Adrenal gland (tissue), 12 donors: Measurements from ENCODE around the gene CAMTA1. TPM values are rescaled to one million over a fixed set of nuclear protein-coding genes. Genes with fewer than 3 reads are reported as not detected.

Experiments
- DNase-seq, 7 donors: peaks; one replicate each; pipeline ENCODE4 v3.0.0-alpha.2; 2019 to 2020
- H3K27ac ChIP-seq, 5 donors: fragments of 200-600 bp; sonication (generic) in 4 of 5; 1 replicate in 3 of 5; 2 replicates in 2 of 5; pipeline versions ENCODE4 v1.5.1 to v1.8.0; 2016 to 2020; ENCODE audit warnings: mild to moderate bottlenecking in 1 of 5
- H3K27me3 ChIP-seq: fragments of 200-600 bp; 2 replicates; pipeline ENCODE4 v1.8.0; 2021
- H3K36me3 ChIP-seq, 2 donors: fragments of 200-600 bp; replicated peaks in 1 of 2; 1 replicate in 1 of 2; 2 replicates in 1 of 2; pipeline versions ENCODE4 v1.5.1 to v1.8.0; 2018 to 2022
- H3K4me1 ChIP-seq, 2 donors: fragments of 200-600 bp; replicated peaks in 1 of 2; 1 replicate in 1 of 2; 2 replicates in 1 of 2; pipeline versions ENCODE4 v1.5.1 to v1.8.0; 2018 to 2021
- H3K4me3 ChIP-seq, 4 donors: fragments of 200-600 bp; sonication (generic) in 3 of 4; one replicate each; pipeline ENCODE4 v1.5.1; 2016 to 2018
- H3K9me3 ChIP-seq, 3 donors: fragments of 200-600 bp; sonication (generic) in 1 of 3; replicated peaks in 1 of 3; 1 replicate in 2 of 3; 2 replicates in 1 of 3; pipeline versions ENCODE4 v1.5.1 to v1.8.0; 2016 to 2021
- POLR2A ChIP-seq, 2 donors: fragments of 450-650 bp; IDR thresholded peaks; one replicate each; pipeline ENCODE4 v1.6.1; 2017; ENCODE audit warnings: antibody characterized with exemption in 2 of 2, mild to moderate bottlenecking in 2 of 2, moderate library complexity in 1 of 2
- WGBS, 4 donors: extraction: QIAGEN DNeasy Blood & Tissue Kit in 2 of 4; methylation state at CpG; one replicate each; pipeline versions ENCODE4 v1.1.5 to v1.1.7; 2013 to 2017; 5-methylcytosine and 5-hydroxymethylcytosine counted together
- intact Hi-C, 2 donors: fragments of 100-400 bp; cut with DNase I; formaldehyde crosslinking; loops; one replicate each; pipeline versions ENCODE4 v1.14.1 to v1.15.0; 2022 to 2023
- polyA plus RNA-seq, 3 donors: library from polyadenylated mRNA; stranded (reverse); fragments of 200-250 nt in 2 of 3; fragments of 350-450 nt in 1 of 3; fragmentation: Illumina TruSeq in 1 of 3; extraction: RNeasy Lipid Tissue Mini Kit (QIAGEN cat#74804) in 1 of 3; gene quantifications; one replicate each; pipeline ENCODE4 v1.2.3, GENCODE V29; 2013 to 2014
- total RNA-seq, 9 donors: library from RNA; depleted of rRNA in 4 of 9; stranded (reverse); fragments of >200 nt in 4 of 9; fragments of 120-200 nt in 1 of 9; fragmentation: NEBNext Ultra II Directional in 1 of 9; extraction: Animal tissue kit (Norgen Biotek cat#: 25700) in 1 of 9; gene quantifications; one replicate each; pipeline versions ENCODE4 v1.1.0 to v1.2.4, GENCODE V29; 2013 to 2023
- TF ChIP-seq, protein P1 (sequence below), 6 experiments: fragments of 450-650 bp in 4 of 6; fragments of 200-600 bp in 2 of 6; sonication (generic) in 1 of 6; IDR thresholded peaks; 1 replicate in 5 of 6; 2 replicates in 1 of 6; pipeline versions ENCODE4 v1.5.1 to v1.8.0; 2016 to 2021; ENCODE audit warnings: antibody characterized with exemption in 6 of 6, mild to moderate bottlenecking in 2 of 6, moderate library complexity in 1 of 6
- donor health status: healthy with polysubstance abuse.
- donor health status: Bipolar disorder and iron deficiency.
- donor health status: DM: yes; HTN: yes; CAD: no.
- donor health status: DM: no; HTN: no; CAD: no.
- donor health status: DM: no; HTN: no; CAD: no.
- donor health status: DM: yes; HTN: yes; CAD: no.

Gene CAMTA1
- total and polyA plus RNA-seq, 12 donors: 62.9 to 141 (median 96.9) TPM

DNA sequence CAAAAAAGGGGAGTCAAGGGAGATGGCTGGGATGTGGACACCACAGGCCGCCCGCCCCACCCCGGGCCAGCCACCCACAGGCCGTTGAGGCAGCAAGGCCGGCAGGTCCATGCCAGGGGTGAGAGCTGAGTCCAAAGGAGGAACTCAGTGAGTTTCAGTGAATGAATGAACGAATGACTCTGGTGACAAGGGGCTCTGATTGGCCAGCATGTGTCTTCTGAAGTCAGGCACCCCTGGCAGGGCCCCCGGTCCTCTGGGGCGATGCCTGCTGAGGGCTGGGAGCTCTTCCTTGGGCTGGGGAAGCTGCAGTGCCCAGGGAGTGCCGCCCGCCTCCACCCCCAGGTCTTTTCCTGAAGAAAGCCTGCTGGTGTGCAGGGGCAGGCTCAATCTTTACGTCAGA, 749.8 kb downstream of the CAMTA1 start:
- Histone ChIP-seq H3K36me3 (no peaks in the 10 kb centered on the region), H3K27ac (no peak overlapping the region), H3K9me3 (no peaks in the 10 kb centered on the region), H3K4me1 (peaks cover 0 to 6% of the 10 kb centered on the region in 2 donors), H3K4me3 (no peak overlapping the region), H3K27me3 (no peaks in the 10 kb centered on the region)
- intact Hi-C loops: no loop called here
- TF ChIP-seq, protein P1, sequence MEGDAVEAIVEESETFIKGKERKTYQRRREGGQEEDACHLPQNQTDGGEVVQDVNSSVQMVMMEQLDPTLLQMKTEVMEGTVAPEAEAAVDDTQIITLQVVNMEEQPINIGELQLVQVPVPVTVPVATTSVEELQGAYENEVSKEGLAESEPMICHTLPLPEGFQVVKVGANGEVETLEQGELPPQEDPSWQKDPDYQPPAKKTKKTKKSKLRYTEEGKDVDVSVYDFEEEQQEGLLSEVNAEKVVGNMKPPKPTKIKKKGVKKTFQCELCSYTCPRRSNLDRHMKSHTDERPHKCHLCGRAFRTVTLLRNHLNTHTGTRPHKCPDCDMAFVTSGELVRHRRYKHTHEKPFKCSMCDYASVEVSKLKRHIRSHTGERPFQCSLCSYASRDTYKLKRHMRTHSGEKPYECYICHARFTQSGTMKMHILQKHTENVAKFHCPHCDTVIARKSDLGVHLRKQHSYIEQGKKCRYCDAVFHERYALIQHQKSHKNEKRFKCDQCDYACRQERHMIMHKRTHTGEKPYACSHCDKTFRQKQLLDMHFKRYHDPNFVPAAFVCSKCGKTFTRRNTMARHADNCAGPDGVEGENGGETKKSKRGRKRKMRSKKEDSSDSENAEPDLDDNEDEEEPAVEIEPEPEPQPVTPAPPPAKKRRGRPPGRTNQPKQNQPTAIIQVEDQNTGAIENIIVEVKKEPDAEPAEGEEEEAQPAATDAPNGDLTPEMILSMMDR (IDR thresholded peaks at IDR 0.05): no peak
- no peak for TF ChIP-seq POLR2A (IDR thresholded peaks at IDR 0.05)
- no peak for DNase-seq
- 81 to 93% (median 87%) methylated on average over 8 to 11 of the region's 11 CpGs for WGBS, 4 donors

DNA sequence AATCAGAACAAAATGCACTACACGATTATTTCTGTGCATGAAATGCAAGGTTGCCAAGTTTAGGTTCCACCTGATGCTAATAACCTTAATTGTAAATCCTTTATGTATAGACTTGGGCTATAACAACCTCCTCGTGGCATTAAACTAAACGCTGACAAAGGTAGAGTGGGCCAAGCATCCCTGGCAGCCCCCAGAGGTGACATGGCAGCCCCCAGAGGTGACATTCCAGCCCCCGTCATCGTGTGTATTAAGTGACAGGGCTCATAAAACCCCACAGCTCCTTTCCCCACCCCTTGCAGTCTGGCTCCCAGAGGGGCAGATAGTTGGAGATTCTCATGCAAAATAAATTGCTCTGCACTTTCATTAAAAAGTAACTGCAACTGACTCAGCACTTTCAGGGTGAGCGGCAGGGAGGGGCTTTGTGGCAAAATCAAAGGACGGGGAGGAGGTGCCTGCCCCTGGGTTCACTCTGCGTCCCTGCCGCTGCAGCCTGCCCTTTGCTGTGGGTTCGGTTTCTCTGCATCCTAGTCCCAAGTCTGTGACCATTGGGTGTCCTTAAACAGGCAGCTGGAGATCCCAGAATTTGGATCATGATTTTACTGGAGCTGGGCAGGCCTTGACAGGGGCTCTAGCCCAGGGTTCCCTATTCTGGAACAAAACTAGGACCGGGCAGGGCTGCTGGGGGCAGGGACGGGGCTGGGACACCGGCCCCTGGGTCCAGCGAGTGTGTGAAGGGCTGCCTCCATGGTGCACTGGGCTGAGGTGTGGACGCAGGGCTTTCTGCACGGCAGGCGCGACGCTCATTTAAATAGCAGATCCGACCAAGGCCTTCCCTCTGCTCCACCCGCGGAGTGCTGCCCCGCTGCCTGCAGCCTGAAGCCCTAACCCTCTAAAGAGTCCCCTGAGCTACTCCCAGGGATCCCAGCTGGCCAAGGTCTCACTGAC, 751.0 kb downstream of the CAMTA1 start:
- 69 to 77% (median 76%) methylated on average over 17 to 23 of the region's 23 CpGs for WGBS, 4 donors
- H3K4me3 ChIP-seq: no peak overlapping the region
- TF ChIP-seq, protein P1 (IDR thresholded peaks at IDR 0.05): no peak
- TF ChIP-seq POLR2A (IDR thresholded peaks at IDR 0.05): no peak

DNA sequence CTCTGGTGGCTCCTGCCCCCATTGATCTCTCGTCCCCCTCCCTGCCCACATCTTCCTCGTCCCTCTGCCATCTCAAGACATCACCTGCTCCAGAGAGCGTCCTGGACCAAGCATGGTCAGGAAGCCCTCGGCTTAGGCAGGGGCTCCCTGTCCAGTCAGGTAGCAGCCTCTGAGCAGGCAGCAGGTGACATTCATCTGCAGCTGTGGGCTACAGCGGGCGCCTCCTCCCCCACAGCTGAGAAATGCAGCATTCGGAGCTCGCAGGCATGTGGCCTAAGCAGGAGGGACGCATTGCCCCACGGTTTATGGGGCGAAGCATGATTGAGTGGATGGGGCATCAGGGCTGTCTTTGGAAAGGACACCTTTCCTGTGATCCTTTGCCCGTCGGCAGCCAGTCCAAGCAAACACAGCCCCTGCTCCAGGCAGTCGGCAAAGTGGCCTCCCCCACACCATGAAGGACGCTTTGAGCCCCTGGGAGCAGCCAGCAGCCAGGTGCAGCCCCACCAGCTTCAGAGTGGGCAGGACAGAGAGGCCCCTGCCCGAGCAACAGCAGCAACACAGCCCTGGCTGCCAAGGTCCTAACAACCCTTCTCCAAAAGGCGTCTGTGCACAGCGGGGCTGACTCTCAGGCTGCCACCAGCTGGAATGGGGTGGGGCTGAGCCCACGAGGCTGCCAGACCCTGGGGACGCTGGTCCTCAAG, 751.8 kb downstream of the CAMTA1 start:
- no peak overlapping the region for H3K4me3 ChIP-seq
- H3K9me3 ChIP-seq: no peaks in the 10 kb centered on the region
- intact Hi-C loops: no loop called here
- TF ChIP-seq, protein P1 (IDR thresholded peaks at IDR 0.05): no peak
- TF ChIP-seq POLR2A (IDR thresholded peaks at IDR 0.05): no peak
- H3K36me3 ChIP-seq: no peaks in the 10 kb centered on the region
- no peaks in the 10 kb centered on the region for H3K27me3 ChIP-seq
- WGBS, 4 donors: 57 to 70% (median 67%) methylated on average over 12 to 20 of the region's 20 CpGs
- H3K27ac ChIP-seq: no peak overlapping the region
- no peak for DNase-seq
- peaks cover 0 to 6% of the 10 kb centered on the region in 2 donors for H3K4me1 ChIP-seq

More for the DNA sequence above, 751.0 kb downstream of the CAMTA1 start:
- Histone ChIP-seq H3K4me1 (peaks cover 0 to 6% of the 10 kb centered on the region in 2 donors), H3K27ac (no peak overlapping the region), H3K27me3 (no peaks in the 10 kb centered on the region), H3K36me3 (no peaks in the 10 kb centered on the region), H3K9me3 (no peaks in the 10 kb centered on the region)
- intact Hi-C loops: no loop called here
- DNase-seq: no peak

DNA sequence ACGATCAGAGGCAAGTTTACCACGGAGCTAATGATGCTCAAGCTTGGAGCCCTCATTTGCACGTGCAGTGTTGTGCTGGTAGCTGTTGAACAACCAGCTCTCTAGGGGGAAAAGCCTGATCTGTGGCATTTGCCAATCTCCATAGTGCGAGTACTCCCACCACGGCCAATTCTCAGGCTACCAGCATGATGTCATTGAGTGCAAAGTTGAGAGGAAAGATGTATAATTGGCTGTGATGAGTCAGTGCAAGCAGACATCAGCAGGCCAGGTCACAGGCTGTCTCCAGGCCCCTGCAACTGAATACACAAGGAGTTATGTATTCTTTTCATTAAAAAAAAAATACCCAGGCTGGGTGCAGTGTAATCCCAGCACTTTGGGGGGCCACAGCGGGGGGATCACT, 752.8 kb downstream of the CAMTA1 start:
- no peak overlapping the region for H3K4me3 ChIP-seq
- intact Hi-C loops: no loop called here
- H3K4me1 ChIP-seq: peaks cover 0 to 6% of the 10 kb centered on the region in 2 donors
- H3K27ac ChIP-seq: no peak overlapping the region
- TF ChIP-seq, protein P1 (IDR thresholded peaks at IDR 0.05): no peak
- no peak for TF ChIP-seq POLR2A (IDR thresholded peaks at IDR 0.05)
- 87 to 92% (median 88%) methylated on average over 6 of the region's 6 CpGs for WGBS, 4 donors
- no peaks in the 10 kb centered on the region for H3K27me3 ChIP-seq
- H3K36me3 ChIP-seq: no peaks in the 10 kb centered on the region
- no peaks in the 10 kb centered on the region for H3K9me3 ChIP-seq
- no peak for DNase-seq
